H1 (cell line): ENCODE data around the gene KPNA6. TPM values are rescaled to one million over a fixed set of nuclear protein-coding genes. Genes with fewer than 3 reads are reported as not detected.
A peak's percentile ranks its signal among the peaks of the same experiment; 100 is the strongest.

ENCODE experiments used
- CTCF ChIA-PET: fragments of 300-600 bp; sonication (Branson Sonifier 250); formaldehyde crosslinking; loops from one replicate; lab custom pipeline; 2021; ENCODE audit not compliant: partially characterized antibody; lab: Charles Lee
- POLR2A ChIA-PET: fragments of 300-600 bp; sonication (Branson Sonifier 250); formaldehyde crosslinking; loops from one replicate; lab custom pipeline; 2021; ENCODE audit warnings: inconsistent platforms; ENCODE audit not compliant: partially characterized antibody; lab: Charles Lee
- DNase-seq, 2 experiments: peaks; one replicate each; pipeline versions ENCODE4 v3.0.0 to v3.0.0-alpha.2; 2010 to 2022; ENCODE audit warnings: low spot score in 2 of 2, low read depth in 1 of 2, mixed read lengths in 1 of 2
- FAIRE-seq: peaks from 2 replicates; lab custom pipeline; 2011; peaks lifted over from hg19 to GRCh38; lab: Jason Lieb, UNC
- H2AFZ ChIP-seq: 2 replicates; pipeline ENCODE4 v1.8.1; 2012; ENCODE audit warnings: low read length, inconsistent platforms
- H2AK5ac ChIP-seq: 2 replicates; pipeline ENCODE4 v1.6.1; 2013; ENCODE audit warnings: low read depth, low read length
- H2BK120ac ChIP-seq: replicated peaks from 2 replicates; pipeline ENCODE3; 2013; ENCODE audit warnings: low read depth, low read length, inconsistent platforms
- H2BK12ac ChIP-seq: 2 replicates; pipeline ENCODE4 v1.6.1; 2013; ENCODE audit warnings: low read depth, low read length
- H2BK15ac ChIP-seq: 2 replicates; pipeline ENCODE4 v1.6.1; 2013; ENCODE audit warnings: low read length
- H2BK20ac ChIP-seq: 2 replicates; pipeline ENCODE4 v1.6.1; 2013; ENCODE audit warnings: low read length
- H2BK5ac ChIP-seq: 2 replicates; pipeline ENCODE4 v1.6.1; 2013; ENCODE audit warnings: low read depth, low read length
- H3K14ac ChIP-seq: 2 replicates; pipeline ENCODE4 v1.6.1; 2013; ENCODE audit warnings: inconsistent platforms; ENCODE audit not compliant: insufficient read length
- H3K18ac ChIP-seq: 2 replicates; pipeline ENCODE4 v1.6.1; 2013; ENCODE audit warnings: low read length; ENCODE audit errors: extremely low read depth
- H3K23ac ChIP-seq: 2 replicates; pipeline ENCODE4 v1.6.1; 2013; ENCODE audit warnings: inconsistent platforms; ENCODE audit not compliant: insufficient read length
- H3K23me2 ChIP-seq: 2 replicates; pipeline ENCODE4 v1.6.1; 2013; ENCODE audit warnings: low read depth, low read length
- H3K27ac ChIP-seq: 2 replicates; pipeline ENCODE4 v1.6.1; 2011; ENCODE audit warnings: low read depth, low read length, inconsistent platforms
- H3K27me3 ChIP-seq, 4 experiments: replicated peaks in 1 of 4; 1 replicate in 1 of 4; 2 replicates in 3 of 4; pipeline versions ENCODE4 v1.6.1 to v1.8.1; 2011 to 2013; ENCODE audit warnings: low read length in 3 of 4, mild to moderate bottlenecking in 3 of 4, inconsistent platforms in 2 of 4, mixed read lengths in 2 of 4, moderate library complexity in 1 of 4; ENCODE audit not compliant: control insufficient read depth in 3 of 4, insufficient read depth in 3 of 4; ENCODE audit errors: extremely low read depth in 1 of 4
- H3K36me3 ChIP-seq, 4 experiments: 2 replicates each; pipeline versions ENCODE4 v1.6.1 to v1.8.1; 2011 to 2013; ENCODE audit warnings: mild to moderate bottlenecking in 4 of 4, low read length in 3 of 4, moderate library complexity in 2 of 4, control low read depth in 1 of 4, inconsistent platforms in 1 of 4; ENCODE audit not compliant: insufficient read depth in 4 of 4, control insufficient read depth in 2 of 4
- H3K4ac ChIP-seq: replicated peaks from 2 replicates; pipeline ENCODE3; 2013; ENCODE audit warnings: low read length, low read depth, mixed read lengths, inconsistent platforms; ENCODE audit not compliant: insufficient read length
- H3K4me1 ChIP-seq, 4 experiments: replicated peaks in 1 of 4; 1 replicate in 1 of 4; 2 replicates in 3 of 4; pipeline versions ENCODE4 v1.6.1 to v1.8.1; 2011 to 2013; ENCODE audit warnings: low read length in 3 of 4, inconsistent platforms in 2 of 4, mixed read lengths in 1 of 4; ENCODE audit not compliant: insufficient read depth in 4 of 4, control insufficient read depth in 3 of 4
- H3K4me2 ChIP-seq, 2 experiments: 2 replicates each; pipeline versions ENCODE4 v1.6.1 to v1.8.1; 2011 to 2013; ENCODE audit warnings: low read depth in 2 of 2, low read length in 2 of 2, control low read depth in 1 of 2, inconsistent platforms in 1 of 2, mild to moderate bottlenecking in 1 of 2; ENCODE audit not compliant: insufficient read depth in 1 of 2
- H3K4me3 ChIP-seq, 4 experiments: fragments of 200-600, 300-600 bp in 1 of 4; sonication (generic), shearing (Covaris generic), sonication (Bioruptor Twin) in 1 of 4; 2 replicates each; pipeline versions ENCODE4 v1.5.1 to v1.8.1; 2011 to 2016; ENCODE audit warnings: low read length in 4 of 4, low read depth in 3 of 4, control low read depth in 2 of 4, inconsistent platforms in 2 of 4, mild to moderate bottlenecking in 2 of 4, mixed read lengths in 1 of 4, moderate library complexity in 1 of 4; ENCODE audit not compliant: insufficient read depth in 2 of 4; ENCODE audit errors: extremely low read depth in 1 of 4
- H3K56ac ChIP-seq: replicated peaks from 2 replicates; pipeline ENCODE3; 2013; ENCODE audit warnings: low read depth, mild to moderate bottlenecking, mixed read lengths, low read length, inconsistent platforms; ENCODE audit not compliant: insufficient read length
- H3K79me1 ChIP-seq: 2 replicates; pipeline ENCODE4 v1.6.1; 2013; ENCODE audit warnings: low read depth, low read length, control low read depth
- H3K79me2 ChIP-seq, 2 experiments: 2 replicates each; pipeline versions ENCODE4 v1.6.1 to v1.8.1; 2012 to 2013; ENCODE audit warnings: low read length in 2 of 2, mild to moderate bottlenecking in 2 of 2, inconsistent platforms in 1 of 2; ENCODE audit not compliant: insufficient read depth in 2 of 2, control insufficient read depth in 1 of 2
- H3K9ac ChIP-seq, 4 experiments: replicated peaks in 1 of 4; 1 replicate in 1 of 4; 2 replicates in 3 of 4; pipeline versions ENCODE4 v1.6.1 to v1.8.1; 2011 to 2013; ENCODE audit warnings: low read depth in 3 of 4, low read length in 3 of 4, control low read depth in 2 of 4, mild to moderate bottlenecking in 2 of 4, moderate library complexity in 2 of 4, inconsistent platforms in 1 of 4; ENCODE audit errors: extremely low read depth in 1 of 4
- H3K9me3 ChIP-seq, 2 experiments: 2 replicates each; pipeline versions ENCODE4 v1.6.1 to v1.8.1; 2012 to 2013; ENCODE audit warnings: mild to moderate bottlenecking in 2 of 2, moderate library complexity in 2 of 2, control low read depth in 1 of 2, inconsistent platforms in 1 of 2, low read depth in 1 of 2, low read length in 1 of 2, mixed read lengths in 1 of 2; ENCODE audit not compliant: insufficient read depth in 2 of 2
- H4K20me1 ChIP-seq, 2 experiments: replicated peaks in 1 of 2; 2 replicates each; pipeline versions ENCODE3 to v1.8.1; 2011 to 2013; ENCODE audit warnings: inconsistent platforms in 2 of 2, low read length in 2 of 2, mild to moderate bottlenecking in 1 of 2; ENCODE audit not compliant: insufficient read depth in 2 of 2, control insufficient read depth in 1 of 2
- H4K5ac ChIP-seq: 2 replicates; pipeline ENCODE4 v1.6.1; 2013; ENCODE audit warnings: low read length, low read depth, mixed read lengths, inconsistent platforms; ENCODE audit not compliant: insufficient read length
- H4K8ac ChIP-seq: 2 replicates; pipeline ENCODE4 v1.8.0; 2013; ENCODE audit warnings: mild to moderate bottlenecking, moderate library complexity, low read length, inconsistent platforms; ENCODE audit not compliant: insufficient read depth; ENCODE audit errors: extremely low read depth
- H4K91ac ChIP-seq: replicated peaks from 2 replicates; pipeline ENCODE3; 2013; ENCODE audit warnings: low read length, mixed read lengths, inconsistent platforms; ENCODE audit not compliant: insufficient read length
- EGR1 ChIP-seq: IDR thresholded peaks from 2 replicates; pipeline ENCODE4 v1.6.1; 2011; ENCODE audit warnings: low read depth, low read length, borderline replicate concordance
- GTF2F1 ChIP-seq: IDR thresholded peaks from 2 replicates; pipeline ENCODE4 v1.6.1; 2012; ENCODE audit warnings: low read depth, low read length, improper control_type of control experiment, borderline replicate concordance
- POLR2AphosphoS5 ChIP-seq: IDR thresholded peaks from 2 replicates; pipeline ENCODE4 v1.6.1; 2011; ENCODE audit warnings: low read depth, low read length
- TAF1 ChIP-seq: IDR thresholded peaks from 2 replicates; pipeline ENCODE4 v1.6.1; 2011; ENCODE audit warnings: mild to moderate bottlenecking, low read depth, low read length
- WGBS, 2 experiments: shearing (Covaris generic) in 1 of 2; methylation state at CpG; one replicate each; pipeline versions ENCODE4 v1.1.6 to v1.1.7; 2013 to 2015; ENCODE audit warnings: low lambda C conversion rate in 2 of 2, mixed read lengths in 2 of 2, inconsistent platforms in 1 of 2, low coverage in 1 of 2, missing lambda C conversion rate in 1 of 2; ENCODE audit not compliant: insufficient replicate concordance in 2 of 2, insufficient coverage in 1 of 2, insufficient read length in 1 of 2; ENCODE audit errors: extremely low coverage in 1 of 2, missing lambda C conversion rate in 1 of 2; 5-methylcytosine and 5-hydroxymethylcytosine counted together
- polyA plus RNA-seq, 7 experiments: library from polyadenylated mRNA; depleted of rRNA in 3 of 7; stranded (reverse) in 5 of 7; unstranded in 2 of 7; fragments of >200 nt in 5 of 7; fragments of 200-250 nt in 2 of 7; gene quantifications; 1 replicate in 5 of 7; 2 replicates in 1 of 7; 4 replicates in 1 of 7; pipeline versions ENCODE4 v1.2.1 to v1.2.3, GENCODE V29; 2011 to 2013; ENCODE audit warnings: missing spikeins in 2 of 7, mixed read lengths in 2 of 7
- total RNA-seq: library from RNA; stranded (reverse); fragmentation: NEBNext Ultra II Directional; extraction: Animal tissue kit (Norgen Biotek cat#: 25700); gene quantifications from 2 replicates; pipeline ENCODE4 v1.2.1, GENCODE V29; 2021
- TF ChIP-seq, protein P1 (sequence below): IDR thresholded peaks from 2 replicates; pipeline ENCODE4 v1.6.1; 2012; ENCODE audit warnings: low read length, inconsistent platforms
- TF ChIP-seq, protein P2 (sequence below), 3 experiments: IDR thresholded peaks; 1 replicate in 2 of 3; 2 replicates in 1 of 3; pipeline versions ENCODE4 v1.5.1 to v1.6.1; 2011; ENCODE audit warnings: low read length in 3 of 3, mild to moderate bottlenecking in 3 of 3, inconsistent platforms in 2 of 3, low read depth in 1 of 3, moderate library complexity in 1 of 3; ENCODE audit not compliant: insufficient read depth in 1 of 3; ENCODE audit errors: control extremely low read depth in 1 of 3

KPNA6 gene
- total and polyA plus RNA-seq, 2 of the 8 experiments (the other 6 are each of a cell fraction or from before 2014, with no cell fraction given): 24.2 to 120 TPM

DNA sequence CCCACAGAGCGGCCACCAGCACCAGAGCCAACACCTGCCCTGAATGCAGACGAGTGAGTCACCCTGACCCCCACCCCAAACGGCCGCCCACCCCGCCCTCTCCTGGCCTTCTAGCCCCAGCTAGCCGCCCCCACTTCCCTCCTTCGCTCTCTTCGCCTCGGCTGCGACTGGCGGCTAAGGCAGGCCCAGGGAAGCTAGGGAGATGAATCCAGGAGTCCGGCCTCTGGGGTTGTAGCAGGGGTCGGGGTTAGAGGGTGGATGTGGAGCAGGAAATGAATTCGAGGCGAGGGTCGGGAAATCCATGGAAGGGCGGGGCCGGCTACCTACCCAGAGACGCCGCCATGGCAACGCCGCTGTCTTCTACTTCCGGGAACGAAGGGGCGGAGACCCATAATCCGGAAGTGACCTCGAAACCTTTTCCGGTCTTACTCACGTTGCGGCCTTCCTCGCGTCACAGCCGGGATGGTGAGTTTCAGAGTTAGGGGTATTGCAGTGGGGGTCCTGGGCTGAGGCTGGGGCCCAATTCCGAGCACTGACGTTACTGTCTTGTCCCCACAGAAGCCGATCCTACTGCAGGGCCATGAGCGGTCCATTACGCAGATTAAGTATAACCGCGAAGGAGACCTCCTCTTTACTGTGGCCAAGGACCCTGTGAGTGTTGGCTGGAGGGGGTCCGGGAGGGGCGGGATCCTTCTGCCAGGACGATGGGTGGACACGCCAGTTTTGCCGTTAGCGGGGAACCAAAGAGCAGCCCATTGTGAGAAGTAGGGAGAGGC, 114.3 kb downstream of the KPNA6 start, which contains the start of the genes EIF3I and TMEM234:
EIF3I (plus strand) TSS at position 428 of the 776 bp plus-strand sequence; CDS start at position 463, 35 bp downstream.
TMEM234 (minus strand) TSS at position 374 of the 776 bp plus-strand sequence; CDS start at position 343, 31 bp downstream.
- H3K36me3 ChIP-seq: peaks cover 4 to 25% (median 14%) of the 10 kb centered on the region in 4 experiments; a peak in 7 of 8 replicates
- POLR2A ChIA-PET: interaction anchor here (0.6 to 8.0 kb wide), 12 partner anchors 10 to 115 kb away, joined by 3 to 52 read pairs (median 5); partner anchors contain the start of genes DCDC2B and IQCC
- no peak within 1 kb of the TSS for H2AK5ac ChIP-seq
- H3K9ac ChIP-seq: peak within 1 kb of the TSS; percentile 63 to 83 (median 75)
- no peaks in the 10 kb centered on the region for H3K27me3 ChIP-seq
- H2BK15ac ChIP-seq: no peak within 1 kb of the TSS
- H4K5ac ChIP-seq: peak within 1 kb of the TSS; percentile 81
- peak within 1 kb of the TSS; percentile 79 for H3K56ac ChIP-seq
- FAIRE-seq (peak; percentile 66), DNase-seq (peak in 1 of 2 experiments; percentile 92)
- peak within 1 kb of the TSS; percentile 88 for H3K18ac ChIP-seq
- H3K23ac ChIP-seq: no peak within 1 kb of the TSS
- H3K23me2 ChIP-seq: peaks cover 8% of the 10 kb centered on the region; the same call in 1 of the 2 replicates
- no peaks in the 10 kb centered on the region for H3K9me3 ChIP-seq
- peak within 1 kb of the TSS; percentile 91; the same call in 1 of the 2 replicates for H4K8ac ChIP-seq
- peaks cover 0 to 24% of the 10 kb centered on the region in 2 experiments; a peak in 3 of 4 replicates for H3K79me2 ChIP-seq
- peak within 1 kb of the TSS; percentile 68; the same call in 1 of the 2 replicates for H2BK5ac ChIP-seq
- WGBS, 2 experiments: 1% methylated on average over 22 of the region's 46 CpGs; no CpG with 5 or more reads in 1 of the 2 experiments
- peak within 1 kb of the TSS; percentile 8; the same call in 1 of the 2 replicates for H2AFZ ChIP-seq
- H3K4me3 ChIP-seq: peak within 1 kb of the TSS; percentile 66 to 97 (median 88)
- H4K91ac ChIP-seq: peak within 1 kb of the TSS; percentile 58
- no peak within 1 kb of the TSS for H2BK20ac ChIP-seq
- H3K4me1 ChIP-seq: peaks cover 0 to 7% (median 2%) of the 10 kb centered on the region in 4 experiments; a peak in 3 of 7 replicates
- H3K79me1 ChIP-seq: peaks cover 2% of the 10 kb centered on the region; the same call in 1 of the 2 replicates
- H4K20me1 ChIP-seq: peaks cover 0 to 6% of the 10 kb centered on the region in 2 experiments
- peak within 1 kb of the TSS; percentile 16 for H3K4ac ChIP-seq
- H3K4me2 ChIP-seq: peak within 1 kb of the TSS; percentile 65 to 84
- H2BK12ac ChIP-seq: no peak within 1 kb of the TSS
- CTCF ChIA-PET: interaction anchor here (1.6 to 1.9 kb wide), 2 partner anchors 18 to 38 kb away, joined by 3 to 18 read pairs; no protein-coding TSS in a partner anchor
- no peak within 1 kb of the TSS for H2BK120ac ChIP-seq
- no peak within 1 kb of the TSS for H3K14ac ChIP-seq
- peak within 1 kb of the TSS; percentile 83 for H3K27ac ChIP-seq
- TF ChIP-seq TAF1: peak; percentile 57; the same call in 1 of the 2 replicates
- TF ChIP-seq, protein P1, sequence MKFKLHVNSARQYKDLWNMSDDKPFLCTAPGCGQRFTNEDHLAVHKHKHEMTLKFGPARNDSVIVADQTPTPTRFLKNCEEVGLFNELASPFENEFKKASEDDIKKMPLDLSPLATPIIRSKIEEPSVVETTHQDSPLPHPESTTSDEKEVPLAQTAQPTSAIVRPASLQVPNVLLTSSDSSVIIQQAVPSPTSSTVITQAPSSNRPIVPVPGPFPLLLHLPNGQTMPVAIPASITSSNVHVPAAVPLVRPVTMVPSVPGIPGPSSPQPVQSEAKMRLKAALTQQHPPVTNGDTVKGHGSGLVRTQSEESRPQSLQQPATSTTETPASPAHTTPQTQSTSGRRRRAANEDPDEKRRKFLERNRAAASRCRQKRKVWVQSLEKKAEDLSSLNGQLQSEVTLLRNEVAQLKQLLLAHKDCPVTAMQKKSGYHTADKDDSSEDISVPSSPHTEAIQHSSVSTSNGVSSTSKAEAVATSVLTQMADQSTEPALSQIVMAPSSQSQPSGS: no peak
- TF ChIP-seq, protein P2, sequence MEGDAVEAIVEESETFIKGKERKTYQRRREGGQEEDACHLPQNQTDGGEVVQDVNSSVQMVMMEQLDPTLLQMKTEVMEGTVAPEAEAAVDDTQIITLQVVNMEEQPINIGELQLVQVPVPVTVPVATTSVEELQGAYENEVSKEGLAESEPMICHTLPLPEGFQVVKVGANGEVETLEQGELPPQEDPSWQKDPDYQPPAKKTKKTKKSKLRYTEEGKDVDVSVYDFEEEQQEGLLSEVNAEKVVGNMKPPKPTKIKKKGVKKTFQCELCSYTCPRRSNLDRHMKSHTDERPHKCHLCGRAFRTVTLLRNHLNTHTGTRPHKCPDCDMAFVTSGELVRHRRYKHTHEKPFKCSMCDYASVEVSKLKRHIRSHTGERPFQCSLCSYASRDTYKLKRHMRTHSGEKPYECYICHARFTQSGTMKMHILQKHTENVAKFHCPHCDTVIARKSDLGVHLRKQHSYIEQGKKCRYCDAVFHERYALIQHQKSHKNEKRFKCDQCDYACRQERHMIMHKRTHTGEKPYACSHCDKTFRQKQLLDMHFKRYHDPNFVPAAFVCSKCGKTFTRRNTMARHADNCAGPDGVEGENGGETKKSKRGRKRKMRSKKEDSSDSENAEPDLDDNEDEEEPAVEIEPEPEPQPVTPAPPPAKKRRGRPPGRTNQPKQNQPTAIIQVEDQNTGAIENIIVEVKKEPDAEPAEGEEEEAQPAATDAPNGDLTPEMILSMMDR (IDR thresholded peaks at IDR 0.05; ENCODE audit: control extremely low read depth in 1 of 3, insufficient read depth in 1 of 3, low read depth in 1 of 3, low read length in 3 of 3): no peak
- TF ChIP-seq EGR1: peak; percentile 51; the same call in 1 of the 2 replicates
- peak; percentile 61; the same call in 1 of the 2 replicates for TF ChIP-seq GTF2F1
- TF ChIP-seq POLR2AphosphoS5: peak; percentile 59
